Gastrocnemius medialis (tissue), 4 donors: ENCODE measurements around the gene LAMC1. TPM values are rescaled to one million over a fixed set of nuclear protein-coding genes. Genes with fewer than 3 reads are reported as not detected.

Experiments used
- ATAC-seq, 2 donors: fragments of 150-250 bp; one replicate each; pipeline ENCODE4 v1.9.1; 2016
- DNase-seq, 2 donors: peaks; one replicate each; pipeline ENCODE4 v3.0.0-alpha.2; 2019
- H3K27ac ChIP-seq, 4 donors: fragments of 200-600 bp; sonication (generic); 1 replicate in 1 of 4; 2 replicates in 3 of 4; pipeline ENCODE4 v1.5.1; 2016 to 2018; ENCODE audit warnings: mild to moderate bottlenecking in 2 of 4, moderate library complexity in 1 of 4
- H3K27me3 ChIP-seq, 3 donors: fragments of 200-600 bp; sonication (generic) in 2 of 3; 1 replicate in 1 of 3; 2 replicates in 2 of 3; pipeline versions ENCODE4 v1.5.1 to v1.6.0; 2016 to 2019; ENCODE audit warnings: mild to moderate bottlenecking in 1 of 3, moderate library complexity in 1 of 3
- H3K36me3 ChIP-seq, 2 donors: fragments of 200-600 bp; sonication (generic) in 1 of 2; one replicate each; pipeline ENCODE4 v1.5.1; 2017 to 2018
- H3K4me1 ChIP-seq, 2 donors: fragments of 200-600 bp; sonication (generic) in 1 of 2; one replicate each; pipeline ENCODE4 v1.5.1; 2016 to 2017; ENCODE audit warnings: mild to moderate bottlenecking in 2 of 2
- H3K4me3 ChIP-seq, 4 donors: fragments of 200-600 bp; sonication (generic) in 3 of 4; 1 replicate in 1 of 4; 2 replicates in 3 of 4; pipeline ENCODE4 v1.5.1; 2016 to 2019; ENCODE audit warnings: mild to moderate bottlenecking in 2 of 4
- H3K9me3 ChIP-seq, 3 donors: fragments of 200-600 bp; sonication (generic) in 2 of 3; 1 replicate in 1 of 3; 2 replicates in 2 of 3; pipeline ENCODE4 v1.5.1; 2016 to 2019
- CTCF ChIP-seq, 5 experiments: fragments of 450-650 bp in 3 of 5; fragments of 200-600 bp in 2 of 5; sonication (generic) in 2 of 5; IDR thresholded peaks in 4 of 5; conservative IDR thresholded peaks in 1 of 5; 1 replicate in 4 of 5; 2 replicates in 1 of 5; pipeline ENCODE4 v1.5.1; 2016 to 2019; ENCODE audit warnings: antibody characterized with exemption in 5 of 5, mild to moderate bottlenecking in 3 of 5, moderate library complexity in 3 of 5
- POLR2A ChIP-seq, 2 donors: fragments of 450-650 bp; IDR thresholded peaks; one replicate each; pipeline ENCODE4 v1.6.1; 2017; ENCODE audit warnings: antibody characterized with exemption in 2 of 2, mild to moderate bottlenecking in 2 of 2, moderate library complexity in 2 of 2
- in situ Hi-C, 4 donors: fragments of 200-750 bp; cut with MboI; loops; one replicate each; pipeline versions ENCODE4 v1.15.0 to v1.8.0; 2017; ENCODE audit warnings: low sequenced_read_pairs in 4 of 4
- intact Hi-C: fragments of 100-400 bp; cut with DNase I; formaldehyde crosslinking; loops from one replicate; pipeline ENCODE4 v1.15.1; 2023; ENCODE audit warnings: low total_unique reads
- total RNA-seq, 4 donors: library from RNA; depleted of rRNA; stranded (reverse); fragments of >200 nt; gene quantifications; one replicate each; pipeline versions ENCODE4 v1.1.0 to v1.2.3, GENCODE V29; 2016

Gene LAMC1
- total RNA-seq, 4 donors from 2014 or later = 96.1 to 161 (median 135) TPM

- Histone ChIP-seq H3K27me3 (no peaks in the 10 kb centered on the region), H3K36me3 (no peaks in the 10 kb centered on the region), H3K4me3 (no peak overlapping the region), H3K27ac (no peak overlapping the region), H3K9me3 (no peaks in the 10 kb centered on the region), H3K4me1 (peaks cover 11 to 14% of the 10 kb centered on the region in 2 donors)
- DNase-seq (no peak), ATAC-seq (no peak)
- intact Hi-C loops = no loop called here
- in situ Hi-C loops = no loop called here
- no peak for TF ChIP-seq CTCF (IDR thresholded peaks at IDR 0.05 in 4 of 5, conservative IDR thresholded peaks at IDR 0.05 in 1 of 5)
- TF ChIP-seq POLR2A (IDR thresholded peaks at IDR 0.05) = no peak
Observed at GRCh38 chr1:183150445-183150844, 127.2 kb downstream of the LAMC1 start.

- DNase-seq (no peak), ATAC-seq (no peak)
- no peaks in the 10 kb centered on the region for H3K27me3 ChIP-seq
- no peak overlapping the region for H3K4me3 ChIP-seq
- TF ChIP-seq POLR2A (IDR thresholded peaks at IDR 0.05) (no peak), CTCF (IDR thresholded peaks at IDR 0.05 in 4 of 5, conservative IDR thresholded peaks at IDR 0.05 in 1 of 5) (no peak)
- intact Hi-C loops = no loop called here
- in situ Hi-C loops = no loop called here
- H3K9me3 ChIP-seq = no peaks in the 10 kb centered on the region
- H3K36me3 ChIP-seq = no peaks in the 10 kb centered on the region
- peaks cover 11 to 14% of the 10 kb centered on the region in 2 donors for H3K4me1 ChIP-seq
- H3K27ac ChIP-seq = no peak overlapping the region
Observed at GRCh38 chr1:183152180-183152579, 129.0 kb downstream of the LAMC1 start.

GRCh38 chr1:183155939-183156338 lies 132.7 kb downstream of the LAMC1 start:
- H3K4me3 ChIP-seq = no peak overlapping the region
- no peaks in the 10 kb centered on the region for H3K9me3 ChIP-seq
- no peaks in the 10 kb centered on the region for H3K27me3 ChIP-seq
- no peaks in the 10 kb centered on the region for H3K36me3 ChIP-seq
- no peak for TF ChIP-seq CTCF (IDR thresholded peaks at IDR 0.05 in 4 of 5, conservative IDR thresholded peaks at IDR 0.05 in 1 of 5)
- TF ChIP-seq POLR2A (IDR thresholded peaks at IDR 0.05) = no peak
- DNase-seq = no peak
- no peak overlapping the region for H3K27ac ChIP-seq
- intact Hi-C loops (no loop called here), in situ Hi-C loops (no loop called here)
- no peaks in the 10 kb centered on the region for H3K4me1 ChIP-seq
- ATAC-seq = no peak

- no peaks in the 10 kb centered on the region for H3K9me3 ChIP-seq
- no peak overlapping the region for H3K4me3 ChIP-seq
- no peaks in the 10 kb centered on the region for H3K27me3 ChIP-seq
- TF ChIP-seq CTCF (IDR thresholded peaks at IDR 0.05 in 4 of 5, conservative IDR thresholded peaks at IDR 0.05 in 1 of 5) (no peak), POLR2A (IDR thresholded peaks at IDR 0.05) (no peak)
- DNase-seq (no peak), ATAC-seq (no peak)
- H3K36me3 ChIP-seq = no peaks in the 10 kb centered on the region
- no peak overlapping the region for H3K27ac ChIP-seq
- H3K4me1 ChIP-seq = no peaks in the 10 kb centered on the region
- intact Hi-C loops (no loop called here), in situ Hi-C loops (no loop called here)
Observed at GRCh38 chr1:183159960-183160359, 136.7 kb downstream of the LAMC1 start.

GRCh38 chr1:183161391-183161790 lies 138.2 kb downstream of the LAMC1 start:
- intact Hi-C loops = no loop called here

More at GRCh38 chr1:183161391-183161790, 138.2 kb downstream of the LAMC1 start:
- ATAC-seq (no peak), DNase-seq (no peak)
- no peak overlapping the region for H3K27ac ChIP-seq
- H3K4me3 ChIP-seq = no peak overlapping the region
- H3K9me3 ChIP-seq = no peaks in the 10 kb centered on the region
- in situ Hi-C loops = no loop called here
- no peaks in the 10 kb centered on the region for H3K27me3 ChIP-seq
- TF ChIP-seq POLR2A (IDR thresholded peaks at IDR 0.05) (no peak), CTCF (IDR thresholded peaks at IDR 0.05 in 4 of 5, conservative IDR thresholded peaks at IDR 0.05 in 1 of 5) (no peak)
- no peaks in the 10 kb centered on the region for H3K4me1 ChIP-seq
- no peaks in the 10 kb centered on the region for H3K36me3 ChIP-seq
